ENCODE data around the gene TMEM232. TPM values are rescaled to one million over a fixed set of nuclear protein-coding genes. Genes with fewer than 3 reads are reported as not detected.

TMEM232 gene
- total RNA-seq, 4 donors from 2014 or later = 0.53 to 3.1 (median 1.5) TPM

GRCh38 chr5:110377943-110378342 lies 348.5 kb downstream of the TMEM232 start:
- DNase-seq = no peak
- no peaks in the 10 kb centered on the region for H3K36me3 ChIP-seq
- no peaks in the 10 kb centered on the region for H3K27me3 ChIP-seq
- no peaks in the 10 kb centered on the region for H3K9me3 ChIP-seq
- H3K27ac ChIP-seq = no peak overlapping the region
- no peaks in the 10 kb centered on the region for H3K4me1 ChIP-seq
- 30 to 33% methylated on average over 1 of the region's 1 CpG for WGBS, 2 donors
- H3K4me3 ChIP-seq = no peak overlapping the region
- TF ChIP-seq POLR2A (IDR thresholded peaks at IDR 0.05) (no peak), CTCF (IDR thresholded peaks at IDR 0.05) (no peak)
- intact Hi-C loops (cut with DNase I) = no loop called here

- Histone ChIP-seq H3K27ac (no peak overlapping the region), H3K4me1 (no peaks in the 10 kb centered on the region), H3K9me3 (no peaks in the 10 kb centered on the region), H3K27me3 (no peaks in the 10 kb centered on the region), H3K4me3 (no peak overlapping the region), H3K36me3 (no peaks in the 10 kb centered on the region)
- intact Hi-C loops (cut with DNase I) = no loop called here
- TF ChIP-seq POLR2A (IDR thresholded peaks at IDR 0.05) (no peak), CTCF (IDR thresholded peaks at IDR 0.05) (no peak)
- whole genome bisulfite sequencing, 2 donors = 48 to 54% methylated on average over 2 of the region's 2 CpGs
- no peak for DNase-seq
Measured at GRCh38 chr5:110377361-110377760, 349.1 kb downstream of the TMEM232 start.

GRCh38 chr5:110376281-110376951 lies 350.1 kb downstream of the TMEM232 start:
- 43 to 61% methylated on average over 3 to 4 of the region's 4 CpGs for WGBS, 2 donors
- no peak overlapping the region for H3K27ac ChIP-seq
- no peaks in the 10 kb centered on the region for H3K4me1 ChIP-seq
- no peak for DNase-seq
- no peaks in the 10 kb centered on the region for H3K27me3 ChIP-seq
- intact Hi-C loops (cut with DNase I) = no loop called here
- H3K4me3 ChIP-seq = no peak overlapping the region
- TF ChIP-seq POLR2A (IDR thresholded peaks at IDR 0.05) = no peak
- TF ChIP-seq CTCF (IDR thresholded peaks at IDR 0.05) = no peak
- H3K9me3 ChIP-seq = no peaks in the 10 kb centered on the region
- no peaks in the 10 kb centered on the region for H3K36me3 ChIP-seq

GRCh38 chr5:110371725-110372041 lies 354.8 kb downstream of the TMEM232 start:
- Histone ChIP-seq H3K9me3 (no peaks in the 10 kb centered on the region), H3K36me3 (no peaks in the 10 kb centered on the region), H3K4me1 (no peaks in the 10 kb centered on the region), H3K27me3 (no peaks in the 10 kb centered on the region), H3K27ac (no peak overlapping the region), H3K4me3 (no peak overlapping the region)
- intact Hi-C loops (cut with DNase I) = no loop called here
- 71 to 80% methylated on average over 3 of the region's 3 CpGs for WGBS, 2 donors
- no peak for DNase-seq
- no peak for TF ChIP-seq CTCF (IDR thresholded peaks at IDR 0.05)
- TF ChIP-seq POLR2A (IDR thresholded peaks at IDR 0.05) = no peak

- no peak for TF ChIP-seq POLR2A (IDR thresholded peaks at IDR 0.05)
- no peak for TF ChIP-seq CTCF (IDR thresholded peaks at IDR 0.05)
- intact Hi-C loops (cut with DNase I) = no loop called here
- 33 to 47% methylated on average over 1 of the region's 1 CpG for WGBS, 2 donors
Measured at GRCh38 chr5:110371011-110371724, 355.3 kb downstream of the TMEM232 start.

More at GRCh38 chr5:110371011-110371724, 355.3 kb downstream of the TMEM232 start:
- Histone ChIP-seq H3K27ac (no peak overlapping the region), H3K4me3 (no peak overlapping the region), H3K9me3 (no peaks in the 10 kb centered on the region), H3K4me1 (no peaks in the 10 kb centered on the region), H3K27me3 (no peaks in the 10 kb centered on the region), H3K36me3 (no peaks in the 10 kb centered on the region)
- no peak for DNase-seq

Measured in esophagus squamous epithelium (tissue), 5 donors.